Endothelial cell of umbilical vein (primary cell): ENCODE results near the gene CDK15. TPM values are rescaled to one million over a fixed set of nuclear protein-coding genes. Genes with fewer than 3 reads are reported as not detected.

Experiments used
- BruUV-seq: library from RNA; stranded (reverse); fragments of 400-500 nt; replicated peaks from 2 replicates; lab custom pipeline; 2021; lab: Mats Ljungman, UMichigan
- CTCF ChIA-PET: fragments of 300-600, 350-600 bp; sonication (Branson Sonifier 250); formaldehyde crosslinking; loops from one replicate; lab custom pipeline; 2021; ENCODE audit warnings: antibody characterized with exemption, inconsistent platforms; lab: Charles Lee
- POLR2A ChIA-PET: fragments of 300-600, 350-600 bp; sonication (Branson Sonifier 250); formaldehyde crosslinking; loops from one replicate; lab custom pipeline; 2021; ENCODE audit warnings: antibody characterized with exemption, inconsistent platforms; lab: Charles Lee
- DNase-seq: peaks from one replicate; pipeline ENCODE4 v3.0.0-alpha.2; 2011; ENCODE audit warnings: low read depth, low spot score
- FAIRE-seq: peaks from 2 replicates; lab custom pipeline; 2011; peaks lifted over from hg19 to GRCh38; lab: Jason Lieb, UNC
- H2AFZ ChIP-seq: 2 replicates; pipeline ENCODE4 v1.6.0; 2012; ENCODE audit warnings: low read depth, low read length, control low read depth, inconsistent platforms
- H3K27ac ChIP-seq: 2 replicates; pipeline ENCODE4 v1.5.1; 2011; ENCODE audit warnings: low read depth, mild to moderate bottlenecking, control low read depth, low read length, moderate library complexity; ENCODE audit not compliant: insufficient read depth
- H3K27me3 ChIP-seq, 2 experiments: 2 replicates each; pipeline versions ENCODE4 v1.6.0 to v1.6.1; 2011; ENCODE audit warnings: low read length in 2 of 2, mixed read lengths in 1 of 2; ENCODE audit not compliant: control insufficient read depth in 2 of 2, insufficient read depth in 2 of 2
- H3K36me3 ChIP-seq, 2 experiments: 2 replicates in 1 of 2; 3 replicates in 1 of 2; pipeline ENCODE4 v1.5.1; 2011; ENCODE audit warnings: low read length in 2 of 2, mild to moderate bottlenecking in 1 of 2, moderate library complexity in 1 of 2; ENCODE audit not compliant: control insufficient read depth in 2 of 2, insufficient read depth in 2 of 2; ENCODE audit errors: extremely low read depth in 1 of 2
- H3K4me1 ChIP-seq: 3 replicates; pipeline ENCODE4 v1.5.1; 2011; ENCODE audit warnings: mild to moderate bottlenecking, low read length; ENCODE audit not compliant: control insufficient read depth, insufficient read depth; ENCODE audit errors: extremely low read depth
- H3K4me2 ChIP-seq: 2 replicates; pipeline ENCODE4 v1.6.1; 2011; ENCODE audit warnings: low read length, control low read depth, mixed read lengths; ENCODE audit not compliant: insufficient read depth
- H3K4me3 ChIP-seq, 3 experiments: fragments of 200-600 bp in 1 of 3; sonication (generic), shearing (Covaris generic) in 1 of 3; replicated peaks in 1 of 3; 2 replicates each; pipeline ENCODE4 v1.5.1; 2011 to 2016; ENCODE audit warnings: control low read depth in 3 of 3, low read length in 3 of 3, mild to moderate bottlenecking in 2 of 3, inconsistent platforms in 1 of 3, low read depth in 1 of 3, moderate library complexity in 1 of 3; ENCODE audit not compliant: insufficient read depth in 1 of 3
- H3K79me2 ChIP-seq: 2 replicates; pipeline ENCODE4 v1.6.0; 2012; ENCODE audit warnings: low read length, inconsistent platforms; ENCODE audit not compliant: control insufficient read depth, insufficient read depth
- H3K9ac ChIP-seq: replicated peaks from 2 replicates; pipeline ENCODE3; 2011; ENCODE audit warnings: low read length, control low read depth; ENCODE audit not compliant: insufficient read depth; ENCODE audit errors: extremely low read depth
- H3K9me1 ChIP-seq: replicated peaks from 3 replicates; pipeline ENCODE4 v1.6.0; 2011; ENCODE audit warnings: mild to moderate bottlenecking, low read length; ENCODE audit not compliant: control insufficient read depth, insufficient read depth; ENCODE audit errors: extremely low read depth
- H3K9me3 ChIP-seq: replicated peaks from 2 replicates; pipeline ENCODE4 v1.5.1; 2012; ENCODE audit warnings: low read length, inconsistent platforms; ENCODE audit not compliant: control insufficient read depth, insufficient read depth
- H4K20me1 ChIP-seq: replicated peaks from 2 replicates; pipeline ENCODE3; 2011; ENCODE audit warnings: mild to moderate bottlenecking, low read length; ENCODE audit not compliant: control insufficient read depth, insufficient read depth; ENCODE audit errors: extremely low read depth
- EZH2 ChIP-seq: IDR thresholded peaks from 2 replicates; pipeline ENCODE4 v1.6.1; 2012; ENCODE audit warnings: borderline replicate concordance, low read depth, mild to moderate bottlenecking, moderate library complexity, low read length, inconsistent platforms; ENCODE audit not compliant: severe bottlenecking
- FOS ChIP-seq: IDR thresholded peaks from 2 replicates; pipeline ENCODE4 v1.6.1; 2011; ENCODE audit warnings: mild to moderate bottlenecking, low read length, moderate library complexity, borderline replicate concordance; ENCODE audit not compliant: insufficient read depth
- GATA2 ChIP-seq: IDR thresholded peaks from 2 replicates; pipeline ENCODE4 v1.7.0; 2011; ENCODE audit warnings: low read depth, mild to moderate bottlenecking, moderate library complexity, mixed read lengths, low read length; ENCODE audit not compliant: insufficient read length, insufficient read depth
- JUN ChIP-seq: IDR thresholded peaks from 2 replicates; pipeline ENCODE4 v1.6.1; 2011; ENCODE audit warnings: borderline replicate concordance, low read depth; ENCODE audit not compliant: insufficient read length, insufficient read depth
- MYC ChIP-seq: IDR thresholded peaks from one replicate; pipeline ENCODE4 v1.6.1; 2011; ENCODE audit warnings: mild to moderate bottlenecking, low read depth, low read length
- POLR2A ChIP-seq: IDR thresholded peaks from 2 replicates; pipeline ENCODE4 v1.6.1; 2012; ENCODE audit warnings: low read depth, mild to moderate bottlenecking, control low read depth, low read length
- POLR2AphosphoS5 ChIP-seq: IDR thresholded peaks from 2 replicates; pipeline ENCODE4 v1.6.1; 2012; ENCODE audit warnings: low read depth, mild to moderate bottlenecking, control low read depth, low read length, moderate library complexity; ENCODE audit not compliant: insufficient read depth
- dilution Hi-C: fragments of 300-500 bp; cut with MboI; formaldehyde crosslinking; loops from one replicate; pipeline ENCODE4 v1.15.0; 2019; ENCODE audit warnings: low sequenced_read_pairs; ENCODE audit not compliant: extremely low pct_ligation_motif_present
- intact Hi-C: fragments of 100-400 bp; cut with micrococcal nuclease; formaldehyde crosslinking; loops from one replicate; pipeline ENCODE4 v1.10.0; 2022
- polyA plus RNA-seq, 4 experiments: library from polyadenylated mRNA; depleted of rRNA in 3 of 4; stranded (reverse) in 3 of 4; unstranded in 1 of 4; fragments of >200 nt; gene quantifications; 2 replicates each; pipeline versions ENCODE4 v1.2.1 to v1.2.3, GENCODE V29; 2011 to 2012; ENCODE audit warnings: missing spikeins in 1 of 4
- total RNA-seq: library from RNA; stranded (reverse); gene quantifications from 2 replicates; pipeline ENCODE4 v1.2.3, GENCODE V29; 2021
- TF ChIP-seq, protein P1 (sequence below), 2 donors: IDR thresholded peaks; 1 replicate in 1 of 2; 2 replicates in 1 of 2; pipeline ENCODE4 v1.5.1; 2011; ENCODE audit warnings: low read length in 2 of 2, mild to moderate bottlenecking in 2 of 2, moderate library complexity in 2 of 2, control low read depth in 1 of 2, inconsistent platforms in 1 of 2, low read depth in 1 of 2; ENCODE audit not compliant: insufficient read depth in 1 of 2; ENCODE audit errors: extremely low read depth in 1 of 2
- TF ChIP-seq, protein P2 (sequence below): IDR thresholded peaks from 2 replicates; pipeline ENCODE4 v1.6.1; 2011; ENCODE audit not compliant: insufficient read depth, insufficient read length

CDK15 gene
- total and polyA plus RNA-seq, 2 donors (not counting 3 experiments of a cell fraction or from before 2014, with no cell fraction given), result not detected

DNA sequence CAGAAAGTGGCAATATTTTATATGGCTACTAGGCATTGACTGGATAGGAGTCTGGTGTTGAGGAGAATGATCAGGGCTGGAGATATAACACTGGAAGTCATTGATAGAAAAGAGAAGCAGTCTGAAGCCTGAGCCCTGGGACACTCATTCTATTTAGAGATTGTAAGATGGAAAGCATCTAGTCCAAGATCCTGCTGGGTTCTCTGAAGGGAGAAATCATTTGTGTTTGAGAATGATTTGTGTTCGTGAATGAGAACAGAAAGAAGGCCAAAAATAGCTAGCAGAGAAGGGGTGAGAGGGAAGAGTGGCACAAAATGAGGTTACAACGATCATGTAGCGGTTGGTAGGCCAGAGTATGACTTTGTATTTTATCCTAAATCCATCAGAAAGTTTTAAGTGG is 18.0 kb upstream of the CDK15 start:
- H3K4me1 ChIP-seq, result no peaks in the 10 kb centered on the region
- H3K27ac ChIP-seq, result no peak overlapping the region
- H3K4me3 ChIP-seq, result no peak overlapping the region
- dilution Hi-C loops, result no loop called here
- H3K4me2 ChIP-seq, result no peak overlapping the region
- ChIA-PET POLR2A (no interaction called here), CTCF (no interaction called here)
- no peak for TF ChIP-seq JUN
- no peak for TF ChIP-seq FOS
- TF ChIP-seq GATA2, result no peak
- TF ChIP-seq, protein P1, sequence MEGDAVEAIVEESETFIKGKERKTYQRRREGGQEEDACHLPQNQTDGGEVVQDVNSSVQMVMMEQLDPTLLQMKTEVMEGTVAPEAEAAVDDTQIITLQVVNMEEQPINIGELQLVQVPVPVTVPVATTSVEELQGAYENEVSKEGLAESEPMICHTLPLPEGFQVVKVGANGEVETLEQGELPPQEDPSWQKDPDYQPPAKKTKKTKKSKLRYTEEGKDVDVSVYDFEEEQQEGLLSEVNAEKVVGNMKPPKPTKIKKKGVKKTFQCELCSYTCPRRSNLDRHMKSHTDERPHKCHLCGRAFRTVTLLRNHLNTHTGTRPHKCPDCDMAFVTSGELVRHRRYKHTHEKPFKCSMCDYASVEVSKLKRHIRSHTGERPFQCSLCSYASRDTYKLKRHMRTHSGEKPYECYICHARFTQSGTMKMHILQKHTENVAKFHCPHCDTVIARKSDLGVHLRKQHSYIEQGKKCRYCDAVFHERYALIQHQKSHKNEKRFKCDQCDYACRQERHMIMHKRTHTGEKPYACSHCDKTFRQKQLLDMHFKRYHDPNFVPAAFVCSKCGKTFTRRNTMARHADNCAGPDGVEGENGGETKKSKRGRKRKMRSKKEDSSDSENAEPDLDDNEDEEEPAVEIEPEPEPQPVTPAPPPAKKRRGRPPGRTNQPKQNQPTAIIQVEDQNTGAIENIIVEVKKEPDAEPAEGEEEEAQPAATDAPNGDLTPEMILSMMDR (IDR thresholded peaks at IDR 0.05; ENCODE audit: extremely low read depth in 1 of 2, insufficient read depth in 1 of 2, low read depth in 1 of 2, low read length in 2 of 2), result no peak
- H3K79me2 ChIP-seq, result no peaks in the 10 kb centered on the region
- FAIRE-seq (no peak), DNase-seq (no peak)
- no TSS peak for BruUV-seq
- no peaks in the 10 kb centered on the region for H3K9me1 ChIP-seq
- peaks cover 2 to 5% of the 10 kb centered on the region in 2 experiments for H3K27me3 ChIP-seq
- H3K9me3 ChIP-seq, result no peaks in the 10 kb centered on the region
- no peak overlapping the region for H2AFZ ChIP-seq
- H4K20me1 ChIP-seq, result no peaks in the 10 kb centered on the region
- no peaks in the 10 kb centered on the region for H3K36me3 ChIP-seq
- H3K9ac ChIP-seq, result no peak overlapping the region
- intact Hi-C loops, result no loop called here

DNA sequence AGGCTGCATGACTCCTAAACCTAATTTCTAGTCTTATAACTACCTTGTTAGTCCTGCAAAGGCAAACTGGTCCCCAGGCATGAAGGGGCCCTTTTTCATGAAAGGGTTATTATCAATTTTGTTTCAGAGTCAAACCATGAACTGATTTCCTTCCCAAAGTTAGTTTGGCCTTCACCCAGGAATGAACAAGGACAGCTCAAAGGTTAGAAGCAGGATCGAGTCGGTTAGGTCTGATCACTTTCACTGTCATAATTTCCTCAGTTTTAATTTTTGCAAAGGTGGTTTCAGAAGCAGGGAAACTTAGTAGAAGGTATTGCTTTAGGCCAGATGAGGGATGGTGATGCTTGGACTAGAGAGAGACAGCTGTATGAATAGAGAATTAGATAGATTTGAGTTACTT is 16.9 kb upstream of the CDK15 start:
- H2AFZ ChIP-seq, result no peak overlapping the region
- BruUV-seq, result no TSS peak
- no peak overlapping the region for H3K4me3 ChIP-seq
- no peaks in the 10 kb centered on the region for H3K79me2 ChIP-seq
- no peak overlapping the region for H3K9ac ChIP-seq
- no peak overlapping the region for H3K4me2 ChIP-seq
- no peaks in the 10 kb centered on the region for H3K9me1 ChIP-seq
- intact Hi-C loops, result no loop called here
- H3K4me1 ChIP-seq, result no peaks in the 10 kb centered on the region
- H3K36me3 ChIP-seq, result no peaks in the 10 kb centered on the region
- ChIA-PET CTCF (no interaction called here), POLR2A (no interaction called here)
- TF ChIP-seq, protein P1 (IDR thresholded peaks at IDR 0.05; ENCODE audit: extremely low read depth in 1 of 2, insufficient read depth in 1 of 2, low read depth in 1 of 2, low read length in 2 of 2), result no peak
- TF ChIP-seq GATA2 (no peak), EZH2 (no peak), JUN (no peak), POLR2A (no peak), MYC (no peak), FOS (no peak), POLR2AphosphoS5 (no peak)
- TF ChIP-seq, protein P2, sequence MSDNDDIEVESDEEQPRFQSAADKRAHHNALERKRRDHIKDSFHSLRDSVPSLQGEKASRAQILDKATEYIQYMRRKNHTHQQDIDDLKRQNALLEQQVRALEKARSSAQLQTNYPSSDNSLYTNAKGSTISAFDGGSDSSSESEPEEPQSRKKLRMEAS, result no peak
- no peaks in the 10 kb centered on the region for H4K20me1 ChIP-seq
- FAIRE-seq, result no peak
- no peaks in the 10 kb centered on the region for H3K9me3 ChIP-seq
- H3K27ac ChIP-seq, result no peak overlapping the region
- dilution Hi-C loops, result no loop called here
- peaks cover 2% of the 10 kb centered on the region in 2 experiments for H3K27me3 ChIP-seq
- DNase-seq, result no peak
